H9 (cell line): Measurements from ENCODE around the gene OSCAR. TPM values are rescaled to one million over a fixed set of nuclear protein-coding genes. Genes with fewer than 3 reads are reported as not detected.

ENCODE experiments used
- DNase-seq: peaks from one replicate; pipeline ENCODE4 v3.0.0-alpha.2; 2017
- H2AFZ ChIP-seq: one replicate; pipeline ENCODE4 v1.6.1; 2013; ENCODE audit warnings: mild to moderate bottlenecking, low read length, control low read depth, moderate library complexity
- H2AK5ac ChIP-seq: 2 replicates; pipeline ENCODE4 v1.6.1; 2013; ENCODE audit warnings: low read length, control low read depth, mixed read lengths; ENCODE audit not compliant: insufficient read length
- H2BK120ac ChIP-seq: one replicate; pipeline ENCODE4 v1.6.1; 2013; ENCODE audit warnings: low read depth, mild to moderate bottlenecking, low read length, control low read depth, inconsistent platforms; ENCODE audit not compliant: poor library complexity, severe bottlenecking
- H2BK12ac ChIP-seq: 2 replicates; pipeline ENCODE4 v1.6.1; 2013; ENCODE audit warnings: low read length, control low read depth, mixed read lengths, low read depth; ENCODE audit not compliant: insufficient read length
- H2BK15ac ChIP-seq: 2 replicates; pipeline ENCODE4 v1.6.1; 2013; ENCODE audit warnings: low read depth, low read length, control low read depth
- H2BK20ac ChIP-seq: one replicate; pipeline ENCODE4 v1.6.1; 2013; ENCODE audit warnings: low read depth, mild to moderate bottlenecking, low read length, control low read depth, inconsistent platforms; ENCODE audit not compliant: poor library complexity, severe bottlenecking
- H2BK5ac ChIP-seq: 2 replicates; pipeline ENCODE4 v1.6.1; 2013; ENCODE audit warnings: low read length, control low read depth, mixed read lengths; ENCODE audit not compliant: insufficient read length
- H3K14ac ChIP-seq: 2 replicates; pipeline ENCODE4 v1.6.1; 2013; ENCODE audit warnings: low read length, control low read depth; ENCODE audit not compliant: insufficient read depth
- H3K18ac ChIP-seq: 2 replicates; pipeline ENCODE4 v1.6.1; 2013; ENCODE audit warnings: low read depth, mild to moderate bottlenecking, mixed read lengths, low read length, control low read depth; ENCODE audit not compliant: insufficient read length
- H3K23ac ChIP-seq: 2 replicates; pipeline ENCODE4 v1.6.1; 2013; ENCODE audit warnings: low read length, control low read depth, mixed read lengths, low read depth; ENCODE audit not compliant: insufficient read length
- H3K23me2 ChIP-seq: 2 replicates; pipeline ENCODE4 v1.6.1; 2013; ENCODE audit warnings: low read depth, mild to moderate bottlenecking, mixed read lengths, low read length, control low read depth; ENCODE audit not compliant: insufficient read length, poor library complexity, severe bottlenecking
- H3K27ac ChIP-seq: 2 replicates; pipeline ENCODE4 v1.5.1; 2013; ENCODE audit warnings: low read length, control low read depth, mixed read lengths, low read depth; ENCODE audit not compliant: insufficient read length
- H3K27me3 ChIP-seq: 2 replicates; pipeline ENCODE4 v1.6.1; 2013; ENCODE audit warnings: low read length, control low read depth, inconsistent platforms; ENCODE audit not compliant: insufficient read depth
- H3K4ac ChIP-seq: 2 replicates; pipeline ENCODE4 v1.6.1; 2013; ENCODE audit warnings: low read depth, mild to moderate bottlenecking, control low read depth, inconsistent platforms, low read length, moderate library complexity
- H3K4me1 ChIP-seq: 2 replicates; pipeline ENCODE4 v1.6.1; 2013; ENCODE audit warnings: low read length, control low read depth, inconsistent platforms; ENCODE audit not compliant: insufficient read depth
- H3K4me2 ChIP-seq: 2 replicates; pipeline ENCODE4 v1.6.1; 2013; ENCODE audit warnings: low read length, control low read depth, mixed read lengths; ENCODE audit not compliant: insufficient read length, insufficient read depth
- H3K56ac ChIP-seq: 2 replicates; pipeline ENCODE4 v1.6.1; 2013; ENCODE audit warnings: low read depth, mild to moderate bottlenecking, mixed read lengths, low read length, control low read depth; ENCODE audit not compliant: insufficient read length
- H3K79me1 ChIP-seq: 2 replicates; pipeline ENCODE4 v1.6.1; 2013; ENCODE audit warnings: low read depth, mild to moderate bottlenecking, moderate library complexity, low read length, control low read depth, inconsistent platforms; ENCODE audit not compliant: insufficient read depth, poor library complexity, severe bottlenecking
- H3K79me2 ChIP-seq: 2 replicates; pipeline ENCODE4 v1.6.1; 2013; ENCODE audit warnings: low read length, control low read depth, inconsistent platforms; ENCODE audit not compliant: insufficient read depth
- H3K9ac ChIP-seq: 2 replicates; pipeline ENCODE4 v1.6.1; 2013; ENCODE audit warnings: low read length, control low read depth, mixed read lengths; ENCODE audit not compliant: insufficient read length; ENCODE audit errors: extremely low read depth
- H3K9me3 ChIP-seq: one replicate; pipeline ENCODE4 v1.6.1; 2013; ENCODE audit warnings: low read depth, low read length, inconsistent platforms; ENCODE audit not compliant: control insufficient read depth
- H3T11ph ChIP-seq: one replicate; pipeline ENCODE4 v1.6.1; 2013; ENCODE audit warnings: mild to moderate bottlenecking, low read length, control low read depth, inconsistent platforms
- H4K20me1 ChIP-seq: one replicate; pipeline ENCODE4 v1.6.1; 2013; ENCODE audit not compliant: control insufficient read depth, insufficient read length, insufficient read depth
- H4K5ac ChIP-seq: 2 replicates; pipeline ENCODE4 v1.6.1; 2013; ENCODE audit warnings: low read depth, mild to moderate bottlenecking, mixed read lengths, low read length, control low read depth; ENCODE audit not compliant: insufficient read length
- H4K8ac ChIP-seq: replicated peaks from 2 replicates; pipeline ENCODE4 v1.6.1; 2013; ENCODE audit warnings: low read length, control low read depth, mixed read lengths, low read depth; ENCODE audit not compliant: insufficient read length
- H4K91ac ChIP-seq: 2 replicates; pipeline ENCODE4 v1.6.1; 2013; ENCODE audit warnings: low read depth, mild to moderate bottlenecking, moderate library complexity, mixed read lengths, low read length, control low read depth; ENCODE audit not compliant: insufficient read length
- H3K27ac Mint-ChIP-seq, 3 experiments: 2 replicates in 2 of 3; 3 replicates in 1 of 3; pipeline ENCODE4 v1.8.0; 2020 to 2021; ENCODE audit warnings: mixed read lengths in 3 of 3, mild to moderate bottlenecking in 1 of 3, moderate library complexity in 1 of 3
- H3K27me3 Mint-ChIP-seq: 2 replicates; pipeline ENCODE4 v1.8.0; 2021; ENCODE audit warnings: low read depth, mild to moderate bottlenecking, moderate library complexity, mixed read lengths
- H3K36me3 Mint-ChIP-seq, 3 experiments: 2 replicates in 2 of 3; 3 replicates in 1 of 3; pipeline ENCODE4 v1.8.0; 2020 to 2021; ENCODE audit warnings: low read depth in 3 of 3, mixed read lengths in 3 of 3; ENCODE audit not compliant: insufficient read depth in 1 of 3
- H3K4me1 Mint-ChIP-seq, 2 experiments: 2 replicates each; pipeline ENCODE4 v1.8.0; 2020; ENCODE audit warnings: mixed read lengths in 2 of 2
- H3K4me3 Mint-ChIP-seq, 2 experiments: 2 replicates in 1 of 2; 3 replicates in 1 of 2; pipeline ENCODE4 v1.8.0; 2020 to 2021; ENCODE audit warnings: mild to moderate bottlenecking in 2 of 2, mixed read lengths in 2 of 2, moderate library complexity in 1 of 2
- H3K9me3 Mint-ChIP-seq, 2 experiments: 2 replicates in 1 of 2; 3 replicates in 1 of 2; pipeline ENCODE4 v1.8.0; 2020; ENCODE audit warnings: mild to moderate bottlenecking in 2 of 2, mixed read lengths in 2 of 2, moderate library complexity in 1 of 2
- CTCF ChIP-seq: fragments of 200-600 bp; sonication (generic); conservative IDR thresholded peaks from 3 replicates; pipeline ENCODE4 v1.8.0; 2021; ENCODE audit warnings: antibody characterized with exemption, mild to moderate bottlenecking
- WGBS: extraction: QIAGEN DNeasy Blood & Tissue Kit; methylation state at CpG from one replicate; pipeline ENCODE4 v1.1.7; 2013; ENCODE audit warnings: missing lambda C conversion rate, low lambda C conversion rate, mixed read lengths; ENCODE audit not compliant: insufficient read length; ENCODE audit errors: extremely low coverage; 5-methylcytosine and 5-hydroxymethylcytosine counted together
- total RNA-seq: library from RNA; stranded (reverse); gene quantifications from 2 replicates; pipeline ENCODE4 v1.2.1, GENCODE V29; 2021

Gene OSCAR
- total RNA-seq, 1 experiment from 2014 or later = 0.24 TPM

GRCh38 chr19:54138489-54139256 is 38.1 kb upstream of the OSCAR start:
- Histone ChIP-seq H2AFZ (no peak overlapping the region), H3K9me3 (peaks cover under 1% of the 10 kb centered on the region), H2BK120ac (no peak overlapping the region), H2BK12ac (no peak overlapping the region), H4K20me1 (peaks cover under 1% of the 10 kb centered on the region), H4K91ac (no peak overlapping the region), H3K4me1 (no peaks in the 10 kb centered on the region), H3K27ac (no peak overlapping the region), H2BK5ac (no peak overlapping the region), H3K18ac (no peak overlapping the region), H3K23ac (no peak overlapping the region), H3K23me2 (peaks cover 13% of the 10 kb centered on the region), H3T11ph (no peak overlapping the region), H4K5ac (no peak overlapping the region), H3K79me2 (peaks cover 24% of the 10 kb centered on the region; the same call in 1 of the 2 replicates), H2BK15ac (no peak overlapping the region), H3K4ac (no peak overlapping the region), H3K4me2 (peak overlapping the region; percentile 28), H3K14ac (no peak overlapping the region; the same call in 1 of the 2 replicates), H3K56ac (no peak overlapping the region), H3K79me1 (peaks cover 14% of the 10 kb centered on the region), H2AK5ac (no peak overlapping the region), H3K27me3 (no peaks in the 10 kb centered on the region), H2BK20ac (no peak overlapping the region), H4K8ac (no peak overlapping the region), H3K9ac (no peak overlapping the region)
- Mint-ChIP-seq H3K27ac (peak overlapping the region; percentile 57 to 95 (median 91); a peak in 6 of 7 replicates), H3K27me3 (no peaks in the 10 kb centered on the region; the same call in 1 of the 2 replicates), H3K4me3 (peak overlapping the region; percentile 80 to 93), H3K4me1 (peaks cover 37 to 39% of the 10 kb centered on the region in 2 experiments), H3K9me3 (peaks cover 6% of the 10 kb centered on the region in 2 experiments), H3K36me3 (peaks cover 36 to 52% (median 39%) of the 10 kb centered on the region in 3 experiments)
- no CpG with 5 or more reads among the region's 31 CpGs for WGBS
- no peak for TF ChIP-seq CTCF
- no peak for DNase-seq
